Measurements from ENCODE around the gene SCN2A.

- no peak for TF ChIP-seq POLR2AphosphoS5 (IDR thresholded peaks at IDR 0.05; ENCODE audit: borderline replicate concordance, low read depth, low read length)
- no peak for TF ChIP-seq EZH2 (IDR thresholded peaks at IDR 0.05)
- TF ChIP-seq FOXP2 (optimal IDR thresholded peaks at IDR 0.05; ENCODE audit: control extremely low read depth, extremely low read length, insufficient read depth), result no peak
These were observed 197.3 kb downstream of the SCN2A start for GRCh38 chr2:165436559-165436958.

Measured in SK-N-MC (cell line).